Caco-2 (cell line): ENCODE data around the gene PSMD6. TPM values are rescaled to one million over a fixed set of nuclear protein-coding genes. Genes with fewer than 3 reads are reported as not detected.

Experiments used
- BruUV-seq: library from RNA; stranded (reverse); fragments of 400-500 nt; replicated peaks from 2 replicates; lab custom pipeline; 2021; lab: Mats Ljungman, UMichigan
- CTCF ChIA-PET: fragments of 300-600 bp; sonication (Branson Sonifier 250); formaldehyde crosslinking; loops from one replicate; lab custom pipeline; 2022; ENCODE audit warnings: antibody characterized with exemption; lab: Charles Lee
- POLR2A ChIA-PET: fragments of 300-600 bp; sonication (Branson Sonifier 250); formaldehyde crosslinking; loops from one replicate; lab custom pipeline; 2022; ENCODE audit warnings: antibody characterized with exemption; lab: Charles Lee
- DNase-seq, 2 experiments: peaks; one replicate each; pipeline versions ENCODE4 v3.0.0 to v3.0.0-alpha.2; 2020 to 2022
- H3K27me3 ChIP-seq: replicated peaks from 2 replicates; pipeline ENCODE4 v1.6.0; 2011; ENCODE audit warnings: low read length; ENCODE audit not compliant: control insufficient read depth, insufficient read depth
- H3K36me3 ChIP-seq: 2 replicates; pipeline ENCODE4 v1.5.1; 2011; ENCODE audit warnings: low read length; ENCODE audit not compliant: control insufficient read depth, insufficient read depth
- H3K4me1 ChIP-seq: fragments of 250-450 bp; sonication (Bioruptor Pico); 2 replicates; pipeline ENCODE4 v1.5.1; 2020; ENCODE audit warnings: mild to moderate bottlenecking
- H3K4me3 ChIP-seq: 2 replicates; pipeline ENCODE4 v1.5.1; 2011; ENCODE audit warnings: low read depth, mild to moderate bottlenecking, control low read depth, low read length
- H3K9me3 ChIP-seq: fragments of 250-450 bp; sonication (Bioruptor Pico); 2 replicates; pipeline ENCODE4 v1.5.1; 2020; ENCODE audit warnings: mild to moderate bottlenecking, moderate library complexity
- H3K27ac Mint-ChIP-seq: one replicate; pipeline ENCODE4 v1.8.0; 2022; ENCODE audit warnings: mixed read lengths; ENCODE audit not compliant: unreplicated experiment
- H3K27me3 Mint-ChIP-seq: one replicate; pipeline ENCODE4 v1.8.0; 2022; ENCODE audit warnings: mixed read lengths; ENCODE audit not compliant: insufficient read depth, unreplicated experiment
- H3K36me3 Mint-ChIP-seq: one replicate; pipeline ENCODE4 v1.8.0; 2022; ENCODE audit warnings: mild to moderate bottlenecking, mixed read lengths; ENCODE audit not compliant: insufficient read depth, unreplicated experiment
- H3K4me1 Mint-ChIP-seq: one replicate; pipeline ENCODE4 v1.8.0; 2022; ENCODE audit warnings: low read depth, mixed read lengths; ENCODE audit not compliant: unreplicated experiment
- H3K4me3 Mint-ChIP-seq: one replicate; pipeline ENCODE4 v1.8.0; 2022; ENCODE audit warnings: mild to moderate bottlenecking, moderate library complexity, mixed read lengths; ENCODE audit not compliant: unreplicated experiment
- H3K9me3 Mint-ChIP-seq: one replicate; pipeline ENCODE4 v1.8.0; 2022; ENCODE audit warnings: mixed read lengths; ENCODE audit not compliant: unreplicated experiment
- CTCF ChIP-seq, 2 experiments: fragments of 200-600 bp in 1 of 2; IDR thresholded peaks; 1 replicate in 1 of 2; 2 replicates in 1 of 2; pipeline versions ENCODE4 v1.5.1 to v1.8.0; 2011 to 2022; ENCODE audit warnings: antibody characterized with exemption in 1 of 2, control low read depth in 1 of 2, inconsistent platforms in 1 of 2, low read depth in 1 of 2, low read length in 1 of 2, mild to moderate bottlenecking in 1 of 2, moderate library complexity in 1 of 2; ENCODE audit not compliant: insufficient read depth in 1 of 2, severe bottlenecking in 1 of 2, unreplicated experiment in 1 of 2
- intact Hi-C: fragments of 100-400 bp; cut with micrococcal nuclease; formaldehyde crosslinking; loops from one replicate; pipeline ENCODE4 v1.10.0; 2022; ENCODE audit not compliant: unreplicated experiment
- total RNA-seq: library from RNA; stranded (reverse); gene quantifications from 2 replicates; pipeline ENCODE4 v1.2.3, GENCODE V29; 2022

Gene PSMD6
- total RNA-seq, 1 experiment from 2014 or later, result 100 TPM

GRCh38 chr3:64021922-64022321, 1.4 kb downstream of the PSMD6 start:
- CTCF ChIA-PET, result no interaction called here
- Mint-ChIP-seq H3K4me3 (peak overlapping the region; percentile 80), H3K27ac (no peak overlapping the region)

GRCh38 chr3:64019879-64020278, 3.4 kb downstream of the PSMD6 start:
- intact Hi-C loops, result no loop called here
- Mint-ChIP-seq H3K36me3 (peaks cover 72% of the 10 kb centered on the region), H3K4me1 (peaks cover 9% of the 10 kb centered on the region), H3K27me3 (no peaks in the 10 kb centered on the region), H3K9me3 (no peaks in the 10 kb centered on the region), H3K27ac (no peak overlapping the region), H3K4me3 (no peak overlapping the region)
- H3K36me3 ChIP-seq, result no peaks in the 10 kb centered on the region
- no peak for DNase-seq
- no TSS peak for BruUV-seq
- POLR2A ChIA-PET, result no interaction called here
- no peaks in the 10 kb centered on the region for H3K27me3 ChIP-seq
- H3K9me3 ChIP-seq, result no peaks in the 10 kb centered on the region
- peaks cover 4% of the 10 kb centered on the region; the same call in 1 of the 2 replicates for H3K4me1 ChIP-seq
- no peak overlapping the region for H3K4me3 ChIP-seq
- TF ChIP-seq CTCF (IDR thresholded peaks at IDR 0.05; ENCODE audit: insufficient read depth in 1 of 2, low read depth in 1 of 2, low read length in 1 of 2, severe bottlenecking in 1 of 2, unreplicated experiment in 1 of 2), result no peak
- CTCF ChIA-PET, result no interaction called here

More at GRCh38 chr3:64021922-64022321, 1.4 kb downstream of the PSMD6 start:
- no peaks in the 10 kb centered on the region for H3K9me3 Mint-ChIP-seq
- peaks cover 54% of the 10 kb centered on the region for H3K36me3 Mint-ChIP-seq
- no peaks in the 10 kb centered on the region for H3K27me3 ChIP-seq
- TF ChIP-seq CTCF (IDR thresholded peaks at IDR 0.05; ENCODE audit: insufficient read depth in 1 of 2, low read depth in 1 of 2, low read length in 1 of 2, severe bottlenecking in 1 of 2, unreplicated experiment in 1 of 2), result no peak
- H3K9me3 ChIP-seq, result no peaks in the 10 kb centered on the region
- no TSS peak for BruUV-seq
- H3K36me3 ChIP-seq, result no peaks in the 10 kb centered on the region
- intact Hi-C loops, result loop anchor here (2.0 kb wide), 1 partner anchor 463 kb away; no protein-coding TSS in a partner anchor
- peaks cover 6% of the 10 kb centered on the region for H3K4me1 Mint-ChIP-seq
- H3K4me3 ChIP-seq, result peak overlapping the region; percentile 88
- no peak for DNase-seq
- H3K27me3 Mint-ChIP-seq, result no peaks in the 10 kb centered on the region
- POLR2A ChIA-PET, result no interaction called here
- H3K4me1 ChIP-seq, result peaks cover 4% of the 10 kb centered on the region; the same call in 1 of the 2 replicates

GRCh38 chr3:64019271-64019670, 4.0 kb downstream of the PSMD6 start:
- H3K27me3 ChIP-seq, result no peaks in the 10 kb centered on the region
- ChIA-PET CTCF (no interaction called here), POLR2A (no interaction called here)
- H3K4me3 ChIP-seq, result no peak overlapping the region
- H3K36me3 Mint-ChIP-seq, result peaks cover 78% of the 10 kb centered on the region
- H3K9me3 ChIP-seq, result no peaks in the 10 kb centered on the region
- H3K9me3 Mint-ChIP-seq, result no peaks in the 10 kb centered on the region
- H3K4me1 ChIP-seq, result peaks cover 4% of the 10 kb centered on the region; the same call in 1 of the 2 replicates
- H3K36me3 ChIP-seq, result no peaks in the 10 kb centered on the region
- BruUV-seq, result no TSS peak
- H3K27me3 Mint-ChIP-seq, result no peaks in the 10 kb centered on the region
- TF ChIP-seq CTCF (IDR thresholded peaks at IDR 0.05; ENCODE audit: insufficient read depth in 1 of 2, low read depth in 1 of 2, low read length in 1 of 2, severe bottlenecking in 1 of 2, unreplicated experiment in 1 of 2), result no peak
- no peak overlapping the region for H3K27ac Mint-ChIP-seq
- H3K4me3 Mint-ChIP-seq, result no peak overlapping the region
- peaks cover 9% of the 10 kb centered on the region for H3K4me1 Mint-ChIP-seq
- no peak for DNase-seq
- intact Hi-C loops, result no loop called here
